DMS 273 (cell line): ENCODE data around the gene MED4.

Experiments
- DNase-seq: peaks from one replicate; lab custom pipeline; 2025; ENCODE audit not compliant: unreplicated experiment; lab: John Stamatoyannopoulos, UW

MED4 gene

GRCh38 chr13:48038761-48039160, 56.1 kb downstream of the MED4 start:
- DNase-seq, result no peak

GRCh38 chr13:48037346-48038173, 57.3 kb downstream of the MED4 start, which contains the start of gene NUDT15:
Gene NUDT15, plus strand, starts transcription at chr13:48037726. Its CDS starts 21 bp downstream, at chr13:48037747.
- peak; percentile 98 for DNase-seq

GRCh38 chr13:48029859-48030258, 65.0 kb downstream of the MED4 start:
- DNase-seq, result no peak

- DNase-seq, result no peak
Measured at GRCh38 chr13:48028066-48028465, 66.8 kb downstream of the MED4 start.
